AG04449 (cell line): Measurements from ENCODE around the gene C20orf144.
"Not testable (repeated sequence)": the region's sequence is repeated elsewhere in the genome, so short reads cannot be mapped to it uniquely, and the experiment has no call there.

Experiments
- CTCF ChIA-PET: fragments of 350-600 bp; formaldehyde crosslinking; extraction: SDS; loops from one replicate; lab custom pipeline; 2021; ENCODE audit warnings: antibody characterized with exemption; lab: Yijun Ruan, JAX
- POLR2A ChIA-PET: fragments of 400-600, 350-600 bp; formaldehyde crosslinking; extraction: SDS; loops from one replicate; lab custom pipeline; 2020; ENCODE audit warnings: antibody characterized with exemption, inconsistent platforms; lab: Yijun Ruan, JAX
- DNase-seq: peaks from one replicate; pipeline ENCODE4 v3.0.0-alpha.2; 2010; ENCODE audit warnings: low read depth, low spot score
- H3K4me3 ChIP-seq: 2 replicates; pipeline ENCODE4 v1.5.1; 2011; ENCODE audit warnings: low read depth, mild to moderate bottlenecking, control low read depth, low read length
- CTCF ChIP-seq: IDR thresholded peaks from one replicate; pipeline ENCODE4 v1.5.1; 2011; ENCODE audit warnings: mild to moderate bottlenecking, moderate library complexity, low read length, control low read depth, inconsistent platforms; ENCODE audit not compliant: insufficient read depth; ENCODE audit errors: missing control alignments

Gene C20orf144

GRCh38 chr20:33627577-33628216 lies 34.4 kb upstream of the C20orf144 start:
- no peak overlapping the region for H3K4me3 ChIP-seq
- ChIA-PET CTCF (no interaction called here), POLR2A (no interaction called here)
- TF ChIP-seq CTCF: no peak
- DNase-seq: no peak

GRCh38 chr20:33629533-33629932 lies 32.6 kb upstream of the C20orf144 start:
- ChIA-PET CTCF (no interaction called here), POLR2A (no interaction called here)
- H3K4me3 ChIP-seq: no peak overlapping the region
- TF ChIP-seq CTCF: no peak
- DNase-seq: no peak

GRCh38 chr20:33629979-33630378 lies 32.1 kb upstream of the C20orf144 start:
- ChIA-PET POLR2A (no interaction called here), CTCF (interaction anchor here (1.2 kb wide), 1 partner anchor 11 kb away, joined by 3 read pairs; no protein-coding TSS in a partner anchor)
- no peak overlapping the region for H3K4me3 ChIP-seq
- DNase-seq: no peak
- TF ChIP-seq CTCF: no peak

- ChIA-PET POLR2A (no interaction called here), CTCF (interaction anchor here (1.2 kb wide), 1 partner anchor 10 kb away, joined by 3 read pairs; no protein-coding TSS in a partner anchor)
- no peak for TF ChIP-seq CTCF
- DNase-seq: no peak
- H3K4me3 ChIP-seq: no peak overlapping the region
Observed at GRCh38 chr20:33630507-33630906, 31.6 kb upstream of the C20orf144 start.

- H3K4me3 ChIP-seq, POLR2A ChIA-PET: not testable (repeated sequence)
- CTCF ChIA-PET: interaction anchor here (1.4 to 1.7 kb wide), 2 partner anchors 10 to 21 kb away, joined by 5 to 6 read pairs; no protein-coding TSS in a partner anchor
Observed at GRCh38 chr20:33631910-33632309, 30.2 kb upstream of the C20orf144 start.

GRCh38 chr20:33635341-33635740 lies 26.8 kb upstream of the C20orf144 start:
- no peak for DNase-seq
- ChIA-PET POLR2A (no interaction called here), CTCF (no interaction called here)
- no peak for TF ChIP-seq CTCF
- H3K4me3 ChIP-seq: no peak overlapping the region

More at GRCh38 chr20:33631910-33632309, 30.2 kb upstream of the C20orf144 start:
- DNase-seq: not testable (repeated sequence)

- POLR2A ChIA-PET: no interaction called here
- no peak overlapping the region for H3K4me3 ChIP-seq
- TF ChIP-seq CTCF: no peak
- DNase-seq: no peak
- CTCF ChIA-PET: no interaction called here
Observed at GRCh38 chr20:33636776-33637175, 25.4 kb upstream of the C20orf144 start.
